HepG2 (cell line): ENCODE data around the gene SULT1C4.

Experiments used
- CTCF ChIP-seq: sonication (generic); formaldehyde crosslinking; IDR thresholded peaks from 2 replicates; pipeline ENCODE4 v1.5.0; 2020; ENCODE audit warnings: mild to moderate bottlenecking, missing genetic modification reagents, moderate library complexity
- EZH2 ChIP-seq: conservative IDR thresholded peaks from 2 replicates; pipeline ENCODE4 v1.6.1; 2012; ENCODE audit warnings: mild to moderate bottlenecking, low read depth, low read length, moderate library complexity
- MYC ChIP-seq: sonication (generic); formaldehyde crosslinking; IDR thresholded peaks from 2 replicates; pipeline ENCODE4 v1.9.0; 2021; ENCODE audit warnings: missing genetic modification reagents, borderline replicate concordance
- NFATC3 ChIP-seq: sonication (generic); formaldehyde crosslinking; IDR thresholded peaks from 2 replicates; pipeline ENCODE4 v1.5.1; 2020; ENCODE audit warnings: mild to moderate bottlenecking, missing genetic modification reagents
- SP1 ChIP-seq, 2 experiments: fragments of 450-650 bp in 1 of 2; sonication (generic) in 1 of 2; formaldehyde crosslinking in 1 of 2; IDR thresholded peaks; 2 replicates each; pipeline versions ENCODE4 v1.4.0 to v1.6.1; 2016 to 2020; ENCODE audit warnings: missing genetic modification reagents in 1 of 2
- ZNF879 ChIP-seq: sonication (generic); formaldehyde crosslinking; IDR thresholded peaks from 2 replicates; pipeline ENCODE4 v1.8.1; 2023; ENCODE audit warnings: missing genetic modification reagents

DNA sequence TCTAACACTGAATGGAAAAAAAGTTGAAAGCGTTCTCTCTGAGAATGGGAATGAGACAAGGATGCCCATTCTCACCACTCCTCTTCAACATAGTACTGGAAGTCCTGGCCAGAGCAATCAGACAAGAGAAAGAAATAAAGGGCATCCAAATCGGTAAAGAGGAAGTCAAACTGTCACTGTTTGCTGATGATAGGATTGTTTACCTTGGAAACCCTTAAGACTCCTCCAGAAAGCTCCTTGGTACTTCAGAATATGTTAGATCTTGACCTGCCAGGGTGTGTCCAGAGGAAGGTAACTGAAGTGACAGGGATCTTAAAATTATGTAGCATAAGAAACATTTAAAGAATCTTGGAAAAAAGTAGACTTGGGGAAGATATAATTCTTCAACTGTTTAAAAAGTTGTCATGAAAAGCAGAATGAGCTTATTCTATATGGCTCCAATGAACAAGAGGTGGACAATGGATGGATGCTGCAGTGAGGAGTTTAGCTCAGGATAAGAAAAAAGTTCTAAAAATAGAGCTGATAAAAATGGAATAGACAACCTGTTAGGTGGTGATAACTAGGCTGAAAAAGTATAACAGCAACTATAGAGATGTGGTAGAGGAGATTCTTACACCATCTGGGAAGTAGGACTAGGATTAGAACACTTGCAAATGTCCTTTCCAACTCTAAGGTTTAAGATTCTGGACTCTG is 16.8 kb upstream of the SULT1C4 start:
- TF ChIP-seq CTCF (CRISPR knock-in tag): no peak
- TF ChIP-seq EZH2: no peak
- TF ChIP-seq ZNF879: no peak
- TF ChIP-seq SP1 (IDR thresholded peaks at IDR 0.05): no peak
- no peak for TF ChIP-seq SP1 (CRISPR knock-in tag; IDR thresholded peaks at IDR 0.05)
- TF ChIP-seq MYC: no peak
- TF ChIP-seq NFATC3: no peak
